GM18505 (cell line): ENCODE results near the gene IL10RA.
A peak's percentile ranks its signal among the peaks of the same experiment; 100 is the strongest.
"Not testable (repeated sequence)": the region's sequence is repeated elsewhere in the genome, so short reads cannot be mapped to it uniquely, and the experiment has no call there.

Experiments used
- ATAC-seq: cut with Tn5 transposase; IDR thresholded peaks from one replicate; pipeline ENCODE4 v1.9.1; 2021; ENCODE audit not compliant: unreplicated experiment
- POLR2A ChIP-seq: IDR thresholded peaks from 4 replicates; pipeline ENCODE4 v1.6.1; 2011; ENCODE audit warnings: borderline replicate concordance; ENCODE audit not compliant: insufficient read depth, insufficient read length; ENCODE audit errors: extremely low read depth

Gene IL10RA

DNA sequence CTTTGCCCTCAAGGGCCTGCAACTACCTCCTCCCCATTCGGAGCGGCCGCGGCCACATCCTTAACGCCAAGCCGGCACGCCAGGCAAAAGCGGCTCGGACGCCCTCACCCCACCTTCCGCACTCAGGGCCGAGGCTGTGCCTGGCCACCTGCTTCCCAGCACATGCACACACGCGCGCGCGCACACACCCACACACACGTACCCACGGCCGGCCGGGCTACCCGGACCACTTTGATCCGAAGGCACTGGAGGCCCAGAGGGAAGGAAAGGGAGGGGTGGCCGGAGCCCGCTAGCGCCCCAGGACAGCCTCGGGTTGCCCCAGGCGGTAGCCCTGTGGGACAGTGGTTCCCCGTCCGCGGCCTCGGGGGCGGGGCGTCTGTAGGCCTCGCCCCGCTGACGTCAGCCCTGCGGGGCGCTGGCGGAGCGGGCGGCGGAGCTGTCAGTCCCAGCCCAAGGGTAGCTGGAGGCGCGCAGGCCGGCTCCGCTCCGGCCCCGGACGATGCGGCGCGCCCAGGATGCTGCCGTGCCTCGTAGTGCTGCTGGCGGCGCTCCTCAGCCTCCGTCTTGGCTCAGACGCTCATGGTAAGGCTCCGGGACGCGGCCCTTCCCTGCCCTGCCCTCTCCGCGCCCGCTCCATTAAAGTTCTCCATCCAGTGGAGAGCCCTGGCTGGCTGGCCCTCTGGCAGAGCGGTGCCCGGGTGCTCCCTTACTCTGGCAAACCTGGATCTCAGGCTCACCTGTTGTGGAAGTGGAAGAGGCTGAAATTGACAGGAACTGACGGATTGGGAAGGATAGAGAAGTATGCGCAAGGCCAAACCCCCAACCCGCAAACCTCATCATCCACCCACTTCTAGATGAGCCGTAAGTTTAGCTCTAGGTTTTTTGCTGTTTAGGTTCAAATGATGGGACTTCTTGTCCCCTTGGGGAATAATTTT is at the start of gene IL10RA:
TSS of gene IL10RA (plus strand) at position 442 of the 935 bp plus-strand sequence. CDS start at position 516, 74 bp downstream.
- peak; percentile 86 for ATAC-seq
- TF ChIP-seq POLR2A, result peak; percentile 97

DNA sequence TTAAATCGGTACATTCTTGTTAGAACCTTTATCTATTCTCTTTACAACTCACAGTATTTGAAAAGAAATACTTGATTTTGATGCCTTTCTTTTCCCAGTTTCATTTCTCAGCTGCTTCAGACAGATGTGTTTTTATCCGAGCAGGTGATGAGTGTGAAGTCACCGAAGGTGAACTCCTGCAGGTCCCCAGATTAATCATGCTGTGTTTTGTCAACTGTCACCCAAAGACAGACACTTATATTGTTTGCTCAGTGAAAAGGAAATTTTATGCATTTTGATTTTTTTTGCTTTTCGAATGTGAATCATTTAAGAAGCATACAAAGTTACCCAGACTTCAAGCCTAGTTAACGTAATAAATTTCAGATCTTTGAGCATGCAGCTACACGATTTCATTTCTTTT is 49.2 kb upstream of the IL10RA start:
- no peak for ATAC-seq
- no peak for TF ChIP-seq POLR2A

DNA sequence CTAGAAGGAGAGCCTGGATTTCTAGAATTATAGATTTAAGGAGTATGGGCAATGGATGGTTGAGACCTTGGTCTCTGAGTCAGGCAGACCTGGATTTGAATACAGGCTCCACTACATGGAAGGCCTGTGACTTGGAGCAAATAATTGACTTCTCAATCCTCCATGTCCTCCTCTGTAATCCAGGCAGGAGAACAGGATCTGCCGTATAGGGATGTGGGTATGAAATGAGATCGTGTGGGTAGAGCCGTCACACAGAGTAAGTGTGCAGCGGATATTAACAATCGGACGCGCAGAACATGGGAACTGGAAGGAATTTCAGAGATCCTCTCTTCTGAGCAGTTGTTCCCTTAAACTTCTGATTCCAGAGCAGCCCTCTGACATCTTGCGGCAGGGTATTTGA is 45.5 kb upstream of the IL10RA start:
- no peak for ATAC-seq
- no peak for TF ChIP-seq POLR2A

DNA sequence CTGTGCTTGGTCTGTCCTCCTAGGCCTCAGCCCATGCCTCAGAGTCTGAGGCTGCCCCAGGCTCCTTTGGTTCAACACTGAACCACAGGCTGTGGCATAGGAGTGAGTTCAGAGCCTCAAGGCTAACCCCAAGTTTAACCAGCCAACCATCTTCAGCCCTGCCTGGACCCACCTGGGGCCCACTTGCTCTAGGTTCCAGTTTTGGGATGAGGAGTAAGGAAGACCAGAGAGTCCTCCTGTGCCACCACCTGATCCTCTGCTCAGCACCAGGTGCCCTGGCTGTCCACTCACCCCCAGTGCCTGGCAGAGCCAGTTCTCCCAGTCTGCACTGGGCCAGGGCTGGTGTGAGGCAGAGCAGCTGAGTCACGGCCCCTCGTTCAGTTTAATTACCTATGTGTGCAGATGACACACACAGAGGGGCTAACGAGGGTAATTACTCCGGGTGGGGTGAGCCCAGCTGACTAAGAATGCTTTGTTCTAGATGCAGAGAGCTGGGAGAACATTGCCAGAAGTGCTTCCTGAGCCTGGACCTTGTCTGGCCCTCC is 45.0 kb upstream of the IL10RA start:
- no peak for TF ChIP-seq POLR2A
- ATAC-seq, result no peak

DNA sequence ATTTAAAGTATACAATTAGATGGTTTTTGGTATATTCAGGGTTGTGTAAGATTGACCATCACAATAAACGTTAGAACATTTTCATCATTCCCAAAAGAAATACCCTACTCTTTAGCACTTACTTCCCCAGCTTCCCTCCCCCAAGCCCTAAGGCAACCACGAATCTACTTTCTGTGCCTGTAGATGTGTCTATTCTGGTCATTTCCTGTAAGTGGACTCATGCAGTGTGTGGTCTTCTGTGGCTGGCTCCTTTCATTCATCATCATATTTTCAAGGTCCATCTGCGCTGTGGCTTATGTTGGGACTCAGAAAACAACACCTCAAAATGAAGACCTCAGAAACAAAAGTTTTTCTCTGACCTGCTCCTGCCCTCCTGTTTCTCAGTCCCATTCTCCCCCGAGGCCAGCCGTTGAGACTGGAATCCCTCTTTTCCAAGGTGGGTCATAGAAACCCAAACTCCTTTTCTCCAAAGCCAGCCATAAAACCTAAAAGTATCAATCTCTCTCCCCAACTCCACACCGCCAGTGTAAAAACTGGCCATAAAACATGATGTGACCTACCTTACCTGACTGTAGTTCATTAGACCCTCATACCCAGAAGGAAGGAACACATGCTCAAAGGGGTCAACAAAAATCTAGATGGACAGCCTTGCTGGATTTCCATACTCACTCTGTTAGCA is 44.1 kb upstream of the IL10RA start:
- ATAC-seq, result no peak
- TF ChIP-seq POLR2A, result no peak

DNA sequence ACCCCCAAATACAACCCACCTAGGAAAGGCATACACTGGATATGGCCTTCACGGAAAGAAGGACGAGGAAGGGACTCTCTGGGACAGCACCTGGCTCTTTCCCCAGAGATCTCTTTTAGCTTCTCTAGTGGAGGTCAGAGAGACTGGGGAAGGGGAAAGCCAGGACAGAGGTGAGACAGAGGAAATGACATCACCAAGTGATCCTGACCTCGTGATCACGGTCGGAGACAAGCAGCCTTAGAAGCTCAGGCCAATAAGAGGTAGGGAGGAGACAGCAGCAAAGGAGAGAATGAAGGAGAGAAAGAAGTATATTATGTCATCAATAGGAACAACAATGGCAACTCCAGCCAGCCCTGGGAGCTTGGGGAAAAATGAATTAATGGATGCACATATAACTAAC is 41.6 kb upstream of the IL10RA start:
- no peak for ATAC-seq
- no peak for TF ChIP-seq POLR2A

DNA sequence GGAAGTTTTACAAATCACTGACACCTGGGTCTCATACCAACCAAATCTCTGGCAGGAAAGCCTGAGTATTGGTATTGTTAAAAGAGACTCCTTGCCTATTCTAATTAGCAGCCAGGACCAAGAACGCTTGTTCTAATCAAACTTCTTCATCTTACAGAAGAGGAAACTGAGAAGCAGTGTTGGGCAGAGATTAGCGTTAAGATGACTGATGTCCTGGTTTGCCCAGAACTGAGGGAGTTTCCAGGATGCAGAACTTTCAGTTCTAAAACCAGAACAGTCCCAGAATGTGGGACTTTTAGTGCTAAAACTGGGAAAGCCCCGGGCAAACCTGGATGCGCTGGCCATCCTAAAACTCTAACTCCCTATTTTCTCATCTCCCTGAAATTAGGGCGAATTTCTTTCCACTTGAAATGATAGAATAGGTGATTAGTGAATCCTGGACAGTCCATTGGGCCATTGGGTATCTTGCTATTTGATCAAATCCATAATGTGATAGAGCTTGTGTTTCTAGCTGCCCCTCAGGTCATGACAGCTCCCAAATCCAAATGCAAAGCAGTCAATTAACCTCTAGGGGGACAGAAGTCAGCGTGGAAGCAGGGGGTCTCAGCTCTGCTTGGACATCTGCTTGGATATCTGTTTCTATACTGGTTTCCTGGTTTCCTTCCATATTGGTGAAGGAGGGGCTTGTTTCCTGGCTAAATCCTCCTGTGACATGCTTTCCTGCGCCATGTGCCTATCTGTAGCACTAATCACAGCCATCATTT is 41.0 kb upstream of the IL10RA start:
- ATAC-seq, result no peak
- TF ChIP-seq POLR2A, result no peak

DNA sequence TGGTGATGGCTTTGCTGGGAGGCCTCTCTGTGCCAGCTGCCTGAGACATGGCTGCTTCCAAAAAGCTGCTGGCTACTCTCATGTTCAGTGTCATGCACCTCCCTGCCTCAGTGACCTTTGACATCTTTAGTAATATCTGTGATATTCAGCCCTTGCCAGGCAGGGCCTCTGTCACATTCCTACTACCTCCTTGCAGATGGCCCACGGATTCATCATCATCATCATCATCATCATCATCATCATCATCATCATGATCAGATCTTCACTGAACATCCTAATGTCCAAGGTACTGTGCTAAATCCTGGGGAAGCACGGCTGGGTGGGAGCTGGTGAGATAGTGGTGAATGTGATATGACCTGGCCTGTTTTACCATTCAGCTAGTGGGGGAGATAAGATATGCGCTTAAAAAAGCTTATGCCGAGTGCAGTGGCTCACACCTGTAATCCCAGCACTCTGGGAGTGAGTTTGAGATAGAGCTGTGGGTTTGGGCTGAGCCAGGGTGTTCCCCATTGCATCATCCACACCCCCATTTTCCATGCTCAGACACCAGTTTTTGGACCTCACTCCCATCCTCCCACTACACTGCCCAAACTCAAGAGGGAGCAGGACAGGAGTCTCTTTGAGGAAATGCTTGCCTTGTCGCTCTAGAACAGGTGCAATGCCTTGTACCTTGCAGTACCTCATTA is 39.9 kb upstream of the IL10RA start:
- TF ChIP-seq POLR2A, result no peak
- ATAC-seq, result no peak

DNA sequence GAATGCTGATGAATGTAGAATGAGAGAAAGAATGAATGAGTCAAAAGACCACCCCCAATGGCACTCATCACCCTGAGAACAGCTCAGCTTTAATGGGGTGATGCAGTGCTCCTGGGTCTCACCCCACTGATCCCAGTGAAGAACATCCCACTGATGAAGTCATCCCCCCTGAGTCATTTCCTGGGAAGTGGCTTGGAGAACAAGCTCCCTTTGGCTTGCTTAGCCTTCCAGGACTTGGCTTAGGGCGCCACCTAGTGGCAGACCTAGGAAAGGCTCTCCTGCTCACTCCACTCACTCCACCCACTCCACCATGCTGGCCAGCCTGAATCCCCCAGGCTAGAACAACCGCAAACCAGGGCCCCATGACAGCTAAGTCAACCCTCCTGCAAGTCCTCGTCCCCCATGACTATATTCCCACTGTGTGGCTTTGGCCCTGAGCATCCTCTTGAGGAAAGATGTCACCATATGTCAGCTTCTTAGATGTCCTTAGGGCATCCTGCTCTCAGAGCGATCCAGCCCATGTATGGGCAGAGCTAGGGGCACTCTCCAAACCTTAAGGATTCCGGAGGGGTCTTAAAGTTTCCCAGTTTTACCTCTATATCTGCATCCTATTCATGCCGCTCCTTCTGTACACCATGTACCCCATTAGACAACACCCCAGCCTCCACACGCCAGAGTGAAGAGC is 39.2 kb upstream of the IL10RA start:
- ATAC-seq, result peak; percentile 48
- TF ChIP-seq POLR2A, result no peak

DNA sequence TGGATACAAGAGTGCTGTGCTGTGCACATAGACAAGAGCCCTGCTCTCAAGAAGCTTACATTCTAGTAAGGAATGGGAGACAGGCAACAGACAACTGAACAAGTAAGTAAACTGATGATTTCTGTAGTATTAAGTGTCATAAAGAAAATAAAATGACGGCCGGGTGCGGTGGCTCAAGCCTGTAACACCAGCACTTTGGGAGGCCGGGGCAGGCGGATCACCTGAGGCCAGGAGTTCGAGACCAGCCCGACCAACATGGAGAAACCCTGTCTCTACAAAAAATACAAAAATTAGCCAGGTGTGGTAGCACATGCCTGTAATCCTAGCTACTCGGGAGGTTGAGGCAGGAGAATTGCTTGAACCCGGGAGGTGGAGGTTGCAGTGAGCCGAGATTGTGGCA is 38.4 kb upstream of the IL10RA start:
- ATAC-seq, result not testable (repeated sequence)

DNA sequence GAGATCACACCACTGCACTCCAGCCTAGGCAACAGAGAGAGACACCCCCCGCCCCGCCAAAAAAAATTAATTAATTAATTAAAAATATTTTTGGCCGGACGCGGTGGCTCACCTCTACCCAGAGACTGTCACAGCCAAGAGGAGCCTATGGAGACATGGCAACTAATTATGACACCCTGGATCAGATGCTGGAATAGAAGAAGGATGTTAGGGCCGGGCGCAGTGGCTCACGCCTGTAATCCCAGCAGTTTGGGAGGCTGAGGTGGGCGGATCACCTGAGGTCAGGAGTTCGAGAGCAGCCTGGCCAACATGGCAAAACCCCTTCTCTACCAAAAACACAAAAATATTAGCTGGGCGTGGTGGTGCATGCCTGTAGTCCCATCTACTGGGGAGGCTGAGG is 37.7 kb upstream of the IL10RA start:
- ATAC-seq, result not testable (repeated sequence)

DNA sequence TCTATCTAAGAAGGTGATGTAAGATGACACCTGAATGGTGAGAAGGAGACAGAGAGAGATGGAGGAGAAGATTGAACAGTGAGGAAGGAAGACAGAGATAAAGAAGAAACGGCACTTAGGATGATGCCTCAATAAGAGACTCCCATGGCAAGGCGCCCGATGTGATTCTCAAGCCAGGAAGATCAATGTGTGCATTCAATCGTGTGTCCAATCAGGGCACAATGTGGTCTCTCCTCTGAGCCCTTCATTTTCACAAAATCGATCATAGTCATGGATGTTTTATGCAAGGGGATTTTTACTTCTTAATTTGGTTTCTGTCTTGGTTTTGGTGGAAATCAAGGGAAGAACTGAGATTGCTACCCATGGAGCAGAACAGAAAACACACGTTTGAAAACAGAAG is 37.1 kb upstream of the IL10RA start:
- no peak for TF ChIP-seq POLR2A
- no peak for ATAC-seq
